Measurements from ENCODE around the gene TOM1L2.

GRCh38 chr17:18009609-18010420, 37.6 kb upstream of the TOM1L2 start:
- TF ChIP-seq POLR2A (IDR thresholded peaks at IDR 0.05) (no peak), POLR2AphosphoS5 (IDR thresholded peaks at IDR 0.05; ENCODE audit: insufficient read depth in 1 of 2, low read depth in 1 of 2) (no peak)
